Fibroblast of lung (primary cell): ENCODE results near the gene LDLRAD1. TPM values are rescaled to one million over a fixed set of nuclear protein-coding genes. Genes with fewer than 3 reads are reported as not detected.
A peak's percentile ranks its signal among the peaks of the same experiment; 100 is the strongest.

Experiments
- DNase-seq, 2 donors: peaks; one replicate each; pipeline versions ENCODE4 v3.0.0 to v3.0.0-alpha.2; 2010; ENCODE audit warnings: low read depth in 2 of 2
- H2AFZ ChIP-seq: 2 replicates; pipeline ENCODE4 v1.5.1; 2012; ENCODE audit warnings: low read length, control low read depth, inconsistent platforms
- H3K27ac ChIP-seq: 2 replicates; pipeline ENCODE4 v1.5.1; 2011; ENCODE audit warnings: low read length, control low read depth; ENCODE audit not compliant: insufficient read depth
- H3K27me3 ChIP-seq: 2 replicates; pipeline ENCODE4 v1.5.1; 2011; ENCODE audit warnings: mild to moderate bottlenecking, low read length; ENCODE audit not compliant: control insufficient read depth, insufficient read depth
- H3K36me3 ChIP-seq: 2 replicates; pipeline ENCODE4 v1.5.1; 2011; ENCODE audit warnings: low read length; ENCODE audit not compliant: control insufficient read depth, insufficient read depth
- H3K4me1 ChIP-seq: 2 replicates; pipeline ENCODE4 v1.5.1; 2011; ENCODE audit warnings: low read length; ENCODE audit not compliant: control insufficient read depth, insufficient read depth; ENCODE audit errors: extremely low read depth
- H3K4me2 ChIP-seq: 2 replicates; pipeline ENCODE4 v1.5.1; 2011; ENCODE audit warnings: low read length, control low read depth; ENCODE audit not compliant: insufficient read depth; ENCODE audit errors: extremely low read depth
- H3K4me3 ChIP-seq, 4 experiments: fragments of 200-600 bp in 1 of 4; sonication (generic) in 1 of 4; replicated peaks in 1 of 4; 2 replicates each; pipeline ENCODE4 v1.5.1; 2011 to 2016; ENCODE audit warnings: low read length in 4 of 4, low read depth in 3 of 4, mild to moderate bottlenecking in 3 of 4, control low read depth in 2 of 4, inconsistent platforms in 1 of 4, mixed read lengths in 1 of 4; ENCODE audit not compliant: insufficient read depth in 1 of 4; ENCODE audit errors: control extremely low read depth in 1 of 4
- H3K79me2 ChIP-seq: 2 replicates; pipeline ENCODE4 v1.5.1; 2012; ENCODE audit warnings: mild to moderate bottlenecking, low read length, inconsistent platforms; ENCODE audit not compliant: control insufficient read depth, insufficient read depth
- H3K9ac ChIP-seq: 2 replicates; pipeline ENCODE4 v1.5.1; 2011; ENCODE audit warnings: mild to moderate bottlenecking, low read length, control low read depth; ENCODE audit not compliant: insufficient read depth
- H3K9me3 ChIP-seq: 2 replicates; pipeline ENCODE4 v1.5.1; 2012; ENCODE audit warnings: low read depth, low read length; ENCODE audit not compliant: control insufficient read depth, insufficient read depth
- H4K20me1 ChIP-seq: 2 replicates; pipeline ENCODE4 v1.5.1; 2011; ENCODE audit warnings: low read length; ENCODE audit not compliant: control insufficient read depth, insufficient read depth; ENCODE audit errors: extremely low read depth
- CTCF ChIP-seq, 2 donors: IDR thresholded peaks in 1 of 2; conservative IDR thresholded peaks in 1 of 2; 1 replicate in 1 of 2; 2 replicates in 1 of 2; pipeline ENCODE4 v1.5.1; 2011 to 2012; ENCODE audit warnings: low read length in 2 of 2, control low read depth in 1 of 2, inconsistent platforms in 1 of 2, low read depth in 1 of 2, mild to moderate bottlenecking in 1 of 2
- EZH2 ChIP-seq: IDR thresholded peaks from 2 replicates; pipeline ENCODE4 v1.5.1; 2012; ENCODE audit warnings: low read length, control low read depth, mild to moderate bottlenecking; ENCODE audit errors: missing control alignments
- polyA plus RNA-seq, 2 donors: library from polyadenylated mRNA; depleted of rRNA in 1 of 2; stranded (reverse) in 1 of 2; unstranded in 1 of 2; fragments of >200 nt; gene quantifications; 2 replicates each; pipeline ENCODE4 v1.2.1, GENCODE V29; 2011 to 2012; ENCODE audit warnings: missing spikeins in 1 of 2
- total RNA-seq: library from RNA; depleted of rRNA; stranded (reverse); fragments of >200 nt; gene quantifications from 2 replicates; pipeline ENCODE4 v1.2.1, GENCODE V29; 2014

The LDLRAD1 gene
- total and polyA plus RNA-seq, 2 donors (not counting 1 experiment from before 2014, with no cell fraction given): not detected

- H3K27ac ChIP-seq: no peak overlapping the region
- no peaks in the 10 kb centered on the region for H3K27me3 ChIP-seq
- no peaks in the 10 kb centered on the region for H3K79me2 ChIP-seq
- H3K4me1 ChIP-seq: peaks cover 2% of the 10 kb centered on the region
- H3K4me2 ChIP-seq: no peak overlapping the region
- H3K9ac ChIP-seq: no peak overlapping the region
- TF ChIP-seq EZH2 (no peak), CTCF (conservative IDR thresholded peaks at IDR 0.05 in 1 of 2, IDR thresholded peaks at IDR 0.05 in 1 of 2; ENCODE audit: low read depth in 1 of 2, low read length in 2 of 2) (no peak)
- no peak for DNase-seq
- H2AFZ ChIP-seq: no peak overlapping the region
- no peaks in the 10 kb centered on the region for H3K9me3 ChIP-seq
- H4K20me1 ChIP-seq: no peaks in the 10 kb centered on the region
- H3K4me3 ChIP-seq: no peak overlapping the region
- no peaks in the 10 kb centered on the region for H3K36me3 ChIP-seq
These were observed 33.3 kb downstream of the LDLRAD1 start for GRCh38 chr1:53984726-53985125.

DNA sequence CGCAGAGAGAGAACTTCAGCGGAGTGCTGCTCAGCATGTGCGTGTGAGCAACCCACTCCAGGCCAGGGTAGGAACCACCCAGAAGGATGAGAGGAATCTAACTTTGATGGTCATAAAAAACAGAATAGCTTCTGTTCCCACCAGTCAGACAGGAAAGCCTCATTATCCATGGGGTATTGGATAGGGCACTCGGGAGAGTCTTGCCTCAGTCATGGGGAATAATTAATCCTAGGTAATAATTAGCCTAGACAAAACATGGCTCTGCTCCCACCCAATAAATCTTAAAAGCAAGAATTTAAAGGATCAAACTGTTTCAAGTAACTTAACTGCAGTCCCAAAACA lies 35.3 kb downstream of the LDLRAD1 start:
- no peak for DNase-seq
- Histone ChIP-seq H2AFZ (peak overlapping the region; percentile 82), H3K79me2 (no peaks in the 10 kb centered on the region), H3K36me3 (no peaks in the 10 kb centered on the region), H3K27me3 (no peaks in the 10 kb centered on the region), H3K9me3 (no peaks in the 10 kb centered on the region), H3K4me1 (peaks cover 2% of the 10 kb centered on the region), H4K20me1 (no peaks in the 10 kb centered on the region), H3K4me2 (peak overlapping the region; percentile 86), H3K27ac (no peak overlapping the region), H3K9ac (no peak overlapping the region), H3K4me3 (peak overlapping the region; percentile 3 to 54 (median 30))
- no peak for TF ChIP-seq EZH2
- no peak for TF ChIP-seq CTCF (conservative IDR thresholded peaks at IDR 0.05 in 1 of 2, IDR thresholded peaks at IDR 0.05 in 1 of 2; ENCODE audit: low read depth in 1 of 2, low read length in 2 of 2)

GRCh38 chr1:53982034-53982762 lies 35.8 kb downstream of the LDLRAD1 start:
- H3K9ac ChIP-seq: peak overlapping the region; percentile 3
- peaks cover 2% of the 10 kb centered on the region for H3K4me1 ChIP-seq
- H4K20me1 ChIP-seq: no peaks in the 10 kb centered on the region
- H3K4me2 ChIP-seq: peak overlapping the region; percentile 86
- no peak for TF ChIP-seq EZH2
- no peak for TF ChIP-seq CTCF (conservative IDR thresholded peaks at IDR 0.05 in 1 of 2, IDR thresholded peaks at IDR 0.05 in 1 of 2; ENCODE audit: low read depth in 1 of 2, low read length in 2 of 2)
- H3K9me3 ChIP-seq: no peaks in the 10 kb centered on the region
- peak overlapping the region; percentile 82 for H2AFZ ChIP-seq
- no peaks in the 10 kb centered on the region for H3K79me2 ChIP-seq
- DNase-seq: peak; percentile 39 to 52
- H3K27ac ChIP-seq: peak overlapping the region; percentile 3
- peak overlapping the region; percentile 3 to 54 (median 30) for H3K4me3 ChIP-seq
- no peaks in the 10 kb centered on the region for H3K27me3 ChIP-seq
- H3K36me3 ChIP-seq: no peaks in the 10 kb centered on the region
